Neural progenitor cell (in vitro differentiated cells): Measurements from ENCODE around the gene DNER.

Source experiments
- CTCF ChIP-seq: fragments of 200-600 bp; sonication (generic); IDR thresholded peaks from 2 replicates; pipeline ENCODE4 v1.5.1; 2017; ENCODE audit warnings: antibody characterized with exemption, mild to moderate bottlenecking
- EZH2phosphoT487 ChIP-seq: fragments of 200-600 bp; sonication (generic); IDR thresholded peaks from 2 replicates; pipeline ENCODE4 v1.6.1; 2017; ENCODE audit warnings: antibody characterized with exemption

DNA sequence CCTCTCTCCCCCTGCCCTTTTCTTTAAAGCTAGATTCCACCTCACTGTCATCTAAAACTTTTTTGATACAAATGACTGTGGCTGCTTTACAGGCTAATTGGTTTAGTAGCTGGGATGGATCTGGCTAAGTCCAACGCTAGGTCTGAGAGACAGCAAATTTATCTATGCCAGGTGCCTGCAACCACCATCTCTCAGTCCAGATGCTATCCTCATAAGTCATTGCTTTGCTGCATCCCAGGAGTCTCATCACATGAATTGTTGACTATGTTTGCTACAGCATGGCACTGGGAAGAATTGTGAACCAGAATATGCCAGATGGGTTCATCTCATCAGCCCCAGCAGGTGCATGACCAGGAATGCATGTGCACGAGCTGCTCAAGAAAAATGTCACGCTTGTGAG is 343.3 kb downstream of the DNER start:
- TF ChIP-seq CTCF (no peak), EZH2phosphoT487 (no peak)
